CD4-positive, alpha-beta T cell (primary cell): ENCODE measurements around the gene NKX2-2. TPM values are rescaled to one million over a fixed set of nuclear protein-coding genes. Genes with fewer than 3 reads are reported as not detected.

Experiments used
- ATAC-seq: fragments of 200-7000 bp; cut with Tn5 transposase; one replicate; pipeline ENCODE4 v1.10.0; 2022; ENCODE audit warnings: mild to moderate bottlenecking; ENCODE audit not compliant: poor library complexity
- CTCF ChIA-PET: fragments of 350-600 bp; sonication (Branson Sonifier 250); formaldehyde crosslinking; loops from one replicate; lab custom pipeline; 2021; ENCODE audit warnings: antibody characterized with exemption, inconsistent platforms; lab: Charles Lee
- POLR2A ChIA-PET: fragments of 350-600 bp; sonication (Branson Sonifier 250); formaldehyde crosslinking; loops from one replicate; lab custom pipeline; 2021; ENCODE audit warnings: antibody characterized with exemption, inconsistent platforms; lab: Charles Lee
- DNase-seq, 14 experiments: peaks; one replicate each; pipeline ENCODE4 v3.0.0-alpha.2; 2013 to 2020; ENCODE audit warnings: mixed read lengths in 2 of 14
- H3K27ac ChIP-seq, 2 donors: one replicate each; pipeline versions ENCODE4 v1.5.1 to v1.7.0; 2013; ENCODE audit warnings: low read length in 2 of 2, low read depth in 1 of 2, mild to moderate bottlenecking in 1 of 2
- H3K27me3 ChIP-seq, 2 experiments: 1 replicate in 1 of 2; 2 replicates in 1 of 2; pipeline versions ENCODE4 v1.6.1 to v1.7.0; 2013; ENCODE audit warnings: low read length in 2 of 2, control low read depth in 1 of 2, mild to moderate bottlenecking in 1 of 2, moderate library complexity in 1 of 2; ENCODE audit not compliant: insufficient read depth in 2 of 2, control insufficient read depth in 1 of 2
- H3K36me3 ChIP-seq: one replicate; pipeline ENCODE4 v1.6.1; 2013; ENCODE audit warnings: low read length, control low read depth; ENCODE audit not compliant: insufficient read depth
- H3K4me1 ChIP-seq: one replicate; pipeline ENCODE4 v1.6.1; 2013; ENCODE audit warnings: low read length, control low read depth; ENCODE audit not compliant: insufficient read depth
- H3K4me3 ChIP-seq: one replicate; pipeline ENCODE4 v1.5.1; 2013; ENCODE audit warnings: mild to moderate bottlenecking, low read length, moderate library complexity
- H3K9me3 ChIP-seq, 2 experiments: 1 replicate in 1 of 2; 2 replicates in 1 of 2; pipeline versions ENCODE4 v1.6.1 to v1.7.0; 2013; ENCODE audit warnings: low read length in 2 of 2, mild to moderate bottlenecking in 2 of 2, control low read depth in 1 of 2, moderate library complexity in 1 of 2; ENCODE audit not compliant: control insufficient read depth in 1 of 2, insufficient read depth in 1 of 2
- H3K27ac Mint-ChIP-seq: one replicate; pipeline ENCODE4 v1.8.0; 2020; ENCODE audit warnings: mixed read lengths
- H3K27me3 Mint-ChIP-seq: one replicate; pipeline ENCODE4 v1.8.0; 2021; ENCODE audit warnings: mixed read lengths
- H3K36me3 Mint-ChIP-seq: one replicate; pipeline ENCODE4 v1.8.0; 2021; ENCODE audit warnings: low read depth, mixed read lengths
- H3K4me1 Mint-ChIP-seq: one replicate; pipeline ENCODE4 v1.8.0; 2021; ENCODE audit warnings: low read depth, mixed read lengths
- H3K4me3 Mint-ChIP-seq: one replicate; pipeline ENCODE4 v1.8.0; 2020; ENCODE audit warnings: mild to moderate bottlenecking, mixed read lengths
- H3K9me3 Mint-ChIP-seq: one replicate; pipeline ENCODE4 v1.8.0; 2020; ENCODE audit warnings: mixed read lengths
- intact Hi-C, 2 experiments: fragments of 100-400 bp; cut with DNase I in 1 of 2; cut with micrococcal nuclease in 1 of 2; formaldehyde crosslinking; loops; one replicate each; pipeline versions ENCODE4 v1.15.1 to v1.9.0; 2023 to 2025; cut with DNase I, micrococcal nuclease
- total RNA-seq, 174 experiments: library from RNA in 2 of 174; stranded (reverse) in 2 of 174; gene quantifications; one replicate each; pipeline ENCODE4 v1.2.3 and lab custom pipeline; 2021 to 2026
- TF ChIP-seq, protein P1 (sequence below): fragments of 200-600 bp; IDR thresholded peaks from one replicate; pipeline ENCODE4 v1.8.0; 2022; ENCODE audit warnings: antibody characterized with exemption, mild to moderate bottlenecking

NKX2-2 gene
- total RNA-seq, 2 experiments from 2014 or later, result not detected

GRCh38 chr20:21548390-21549035 lies 34.6 kb upstream of the NKX2-2 start:
- no peaks in the 10 kb centered on the region for H3K36me3 ChIP-seq
- Mint-ChIP-seq H3K27me3 (no peaks in the 10 kb centered on the region), H3K4me1 (peaks cover 41% of the 10 kb centered on the region), H3K4me3 (peak overlapping the region; percentile 58), H3K9me3 (no peaks in the 10 kb centered on the region), H3K36me3 (no peaks in the 10 kb centered on the region), H3K27ac (peak overlapping the region; percentile 90)
- intact Hi-C loops, result no loop called here
- peak in 10 of 14 experiments; percentile 10 to 89 (median 48) for DNase-seq
- ChIA-PET CTCF (interaction anchor here (1.1 to 1.7 kb wide), 3 partner anchors 19 to 313 kb away, joined by 3 to 6 read pairs (median 3); no protein-coding TSS in a partner anchor), POLR2A (interaction anchor here (0.6 to 3.1 kb wide), 7 partner anchors 9 to 43 kb away, joined by 3 to 24 read pairs (median 4); partner anchors contain the start of gene NKX2-2)
- no peaks in the 10 kb centered on the region for H3K27me3 ChIP-seq
- no peaks in the 10 kb centered on the region for H3K9me3 ChIP-seq
- peak overlapping the region; percentile 20 to 60 for H3K27ac ChIP-seq
- peak; percentile 87 for ATAC-seq
- H3K4me3 ChIP-seq, result peak overlapping the region; percentile 15
- peaks cover 27% of the 10 kb centered on the region for H3K4me1 ChIP-seq
- TF ChIP-seq, protein P1, sequence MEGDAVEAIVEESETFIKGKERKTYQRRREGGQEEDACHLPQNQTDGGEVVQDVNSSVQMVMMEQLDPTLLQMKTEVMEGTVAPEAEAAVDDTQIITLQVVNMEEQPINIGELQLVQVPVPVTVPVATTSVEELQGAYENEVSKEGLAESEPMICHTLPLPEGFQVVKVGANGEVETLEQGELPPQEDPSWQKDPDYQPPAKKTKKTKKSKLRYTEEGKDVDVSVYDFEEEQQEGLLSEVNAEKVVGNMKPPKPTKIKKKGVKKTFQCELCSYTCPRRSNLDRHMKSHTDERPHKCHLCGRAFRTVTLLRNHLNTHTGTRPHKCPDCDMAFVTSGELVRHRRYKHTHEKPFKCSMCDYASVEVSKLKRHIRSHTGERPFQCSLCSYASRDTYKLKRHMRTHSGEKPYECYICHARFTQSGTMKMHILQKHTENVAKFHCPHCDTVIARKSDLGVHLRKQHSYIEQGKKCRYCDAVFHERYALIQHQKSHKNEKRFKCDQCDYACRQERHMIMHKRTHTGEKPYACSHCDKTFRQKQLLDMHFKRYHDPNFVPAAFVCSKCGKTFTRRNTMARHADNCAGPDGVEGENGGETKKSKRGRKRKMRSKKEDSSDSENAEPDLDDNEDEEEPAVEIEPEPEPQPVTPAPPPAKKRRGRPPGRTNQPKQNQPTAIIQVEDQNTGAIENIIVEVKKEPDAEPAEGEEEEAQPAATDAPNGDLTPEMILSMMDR, result no peak

GRCh38 chr20:21546355-21546754 lies 32.5 kb upstream of the NKX2-2 start:
- TF ChIP-seq, protein P1, result no peak
- peak overlapping the region; percentile 90 for H3K27ac Mint-ChIP-seq
- no peak for ATAC-seq

GRCh38 chr20:21539512-21539911 lies 25.6 kb upstream of the NKX2-2 start:
- DNase-seq (no peak), ATAC-seq (no peak)
- ChIA-PET CTCF (interaction anchor here (1.4 kb wide), 1 partner anchor 11 kb away, joined by 4 read pairs; no protein-coding TSS in a partner anchor), POLR2A (no interaction called here)
- intact Hi-C loops, result no loop called here
- no peaks in the 10 kb centered on the region for H3K36me3 Mint-ChIP-seq
- H3K4me3 Mint-ChIP-seq, result no peak overlapping the region
- peaks cover 14% of the 10 kb centered on the region for H3K27me3 Mint-ChIP-seq
- no peaks in the 10 kb centered on the region for H3K36me3 ChIP-seq
- no peak overlapping the region for H3K4me3 ChIP-seq
- H3K9me3 ChIP-seq, result no peaks in the 10 kb centered on the region
- H3K27ac ChIP-seq, result no peak overlapping the region
- no peaks in the 10 kb centered on the region for H3K4me1 Mint-ChIP-seq
- H3K9me3 Mint-ChIP-seq, result no peaks in the 10 kb centered on the region
- no peaks in the 10 kb centered on the region for H3K4me1 ChIP-seq
- TF ChIP-seq, protein P1, result no peak
- H3K27ac Mint-ChIP-seq, result no peak overlapping the region
- no peaks in the 10 kb centered on the region for H3K27me3 ChIP-seq

More at GRCh38 chr20:21546355-21546754, 32.5 kb upstream of the NKX2-2 start:
- H3K4me3 Mint-ChIP-seq, result no peak overlapping the region
- intact Hi-C loops, result no loop called here
- Histone ChIP-seq H3K27me3 (no peaks in the 10 kb centered on the region), H3K9me3 (no peaks in the 10 kb centered on the region), H3K27ac (no peak overlapping the region), H3K4me1 (peaks cover 27% of the 10 kb centered on the region), H3K36me3 (no peaks in the 10 kb centered on the region), H3K4me3 (no peak overlapping the region)
- ChIA-PET POLR2A (interaction anchor here (0.6 to 1.0 kb wide), 2 partner anchors 11 to 310 kb away, joined by 3 to 7 read pairs; no protein-coding TSS in a partner anchor), CTCF (no interaction called here)
- no peaks in the 10 kb centered on the region for H3K27me3 Mint-ChIP-seq
- DNase-seq, result no peak
- no peaks in the 10 kb centered on the region for H3K9me3 Mint-ChIP-seq
- H3K36me3 Mint-ChIP-seq, result no peaks in the 10 kb centered on the region
- peaks cover 41% of the 10 kb centered on the region for H3K4me1 Mint-ChIP-seq
